GM12874 (cell line): Measurements from ENCODE around the gene PCLAF.

Experiments
- CTCF ChIP-seq: IDR thresholded peaks from 2 replicates; pipeline ENCODE4 v1.5.1; 2011; ENCODE audit warnings: low read depth, mild to moderate bottlenecking, control low read depth, low read length, moderate library complexity; ENCODE audit not compliant: insufficient read depth

PCLAF gene

GRCh38 chr15:64383760-64384159 is 2.5 kb upstream of the PCLAF start:
- TF ChIP-seq CTCF, result no peak

- TF ChIP-seq CTCF, result no peak
Measured at GRCh38 chr15:64379216-64379960, 1.9 kb downstream of the PCLAF start.

- TF ChIP-seq CTCF, result no peak
Measured at GRCh38 chr15:64373360-64373759, 7.9 kb downstream of the PCLAF start.

GRCh38 chr15:64369078-64369607 is 12.1 kb downstream of the PCLAF start:
- no peak for TF ChIP-seq CTCF

GRCh38 chr15:64361259-64361658 is 20.0 kb downstream of the PCLAF start:
- no peak for TF ChIP-seq CTCF

- TF ChIP-seq CTCF, result no peak
Measured at GRCh38 chr15:64356710-64357040, 24.6 kb downstream of the PCLAF start.

GRCh38 chr15:64355944-64356709 is 25.1 kb downstream of the PCLAF start, which contains the start of gene CSNK1G1:
Gene CSNK1G1 (minus strand): TSS chr15:64356173. CDS start chr15:64300499, 55,674 bp downstream.
- TF ChIP-seq CTCF, result no peak
